DND-41 (cell line): Measurements from ENCODE around the gene NTM.

Experiments
- ATAC-seq: fragments of 200-7000 bp; cut with Tn5 transposase; 3 replicates; pipeline ENCODE4 v1.9.1; 2021; ENCODE audit warnings: low read depth; ENCODE audit not compliant: insufficient read depth
- DNase-seq: peaks from one replicate; pipeline ENCODE4 v3.0.0-alpha.2; 2020
- H2AFZ ChIP-seq: 2 replicates; pipeline ENCODE4 v1.6.0; 2012; ENCODE audit warnings: low read depth, low read length
- H3K27ac ChIP-seq: 2 replicates; pipeline ENCODE4 v1.5.1; 2012; ENCODE audit warnings: low read length, inconsistent platforms
- H3K27me3 ChIP-seq: fragments of 200-600 bp; sonication (generic); 2 replicates; pipeline ENCODE4 v1.6.0; 2012; ENCODE audit warnings: low read length, mild to moderate bottlenecking, inconsistent platforms; ENCODE audit not compliant: insufficient read depth, poor library complexity
- H3K36me3 ChIP-seq: 2 replicates; pipeline ENCODE4 v1.5.1; 2012; ENCODE audit warnings: low read length, inconsistent platforms; ENCODE audit not compliant: insufficient read depth
- H3K4me1 ChIP-seq: 2 replicates; pipeline ENCODE4 v1.5.1; 2012; ENCODE audit warnings: mild to moderate bottlenecking, low read length; ENCODE audit not compliant: insufficient read depth
- H3K4me2 ChIP-seq: 2 replicates; pipeline ENCODE4 v1.6.0; 2012; ENCODE audit warnings: mild to moderate bottlenecking, moderate library complexity, low read length, inconsistent platforms; ENCODE audit not compliant: insufficient read depth
- H3K4me3 ChIP-seq, 2 experiments: fragments of 200-600 bp in 1 of 2; shearing (Covaris generic) in 1 of 2; 2 replicates each; pipeline ENCODE4 v1.5.1; 2012 to 2016; ENCODE audit warnings: inconsistent platforms in 2 of 2, low read length in 2 of 2, mild to moderate bottlenecking in 2 of 2, low read depth in 1 of 2, moderate library complexity in 1 of 2
- H3K79me2 ChIP-seq: 2 replicates; pipeline ENCODE4 v1.6.0; 2012; ENCODE audit warnings: low read length, inconsistent platforms; ENCODE audit not compliant: insufficient read depth
- H3K9ac ChIP-seq: 2 replicates; pipeline ENCODE4 v1.6.0; 2012; ENCODE audit warnings: low read depth, mild to moderate bottlenecking, inconsistent platforms, low read length, moderate library complexity
- H3K9me3 ChIP-seq: 2 replicates; pipeline ENCODE4 v1.5.1; 2012; ENCODE audit warnings: low read length, moderate library complexity, mild to moderate bottlenecking, inconsistent platforms; ENCODE audit not compliant: insufficient read depth, severe bottlenecking
- H4K20me1 ChIP-seq: 2 replicates; pipeline ENCODE4 v1.6.0; 2012; ENCODE audit warnings: low read length; ENCODE audit not compliant: insufficient read depth
- EZH2 ChIP-seq: IDR thresholded peaks from 3 replicates; pipeline ENCODE4 v1.6.1; 2012; ENCODE audit warnings: borderline replicate concordance, low read depth, mild to moderate bottlenecking, moderate library complexity, low read length, inconsistent platforms; ENCODE audit not compliant: severe bottlenecking
- TF ChIP-seq, protein P1 (sequence below): IDR thresholded peaks from 2 replicates; pipeline ENCODE4 v1.5.1; 2012; ENCODE audit warnings: borderline replicate concordance, low read length, moderate library complexity, mild to moderate bottlenecking; ENCODE audit not compliant: poor library complexity, severe bottlenecking; ENCODE audit errors: extremely low read depth

The NTM gene

DNA sequence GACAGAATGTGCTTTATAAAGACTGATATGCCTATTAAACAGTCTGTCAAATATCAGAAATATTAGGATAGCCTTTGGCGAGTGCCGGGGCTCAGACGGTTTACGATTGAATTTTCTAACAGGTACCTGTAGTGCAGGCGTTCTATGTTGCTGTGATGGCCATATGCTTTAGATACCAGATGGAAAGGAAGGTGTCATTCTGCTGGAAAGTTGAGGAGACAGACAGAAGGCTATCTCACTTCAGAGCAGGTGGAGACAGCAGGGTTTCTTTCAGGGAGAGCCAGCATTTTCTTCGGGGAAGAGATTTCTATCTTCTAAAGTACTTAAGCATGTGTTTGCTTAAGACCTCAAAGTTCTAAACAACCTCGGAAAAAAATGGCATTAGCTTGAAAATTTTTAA lies 415.4 kb downstream of the NTM start:
- Histone ChIP-seq H3K27ac (no peak overlapping the region), H4K20me1 (no peaks in the 10 kb centered on the region), H3K9ac (no peak overlapping the region), H3K4me1 (no peaks in the 10 kb centered on the region), H3K27me3 (peaks cover 7% of the 10 kb centered on the region), H2AFZ (no peak overlapping the region), H3K4me3 (no peak overlapping the region), H3K36me3 (no peaks in the 10 kb centered on the region), H3K79me2 (no peaks in the 10 kb centered on the region), H3K9me3 (no peaks in the 10 kb centered on the region), H3K4me2 (no peak overlapping the region)
- no peak for DNase-seq
- no peak for ATAC-seq
- TF ChIP-seq, protein P1, sequence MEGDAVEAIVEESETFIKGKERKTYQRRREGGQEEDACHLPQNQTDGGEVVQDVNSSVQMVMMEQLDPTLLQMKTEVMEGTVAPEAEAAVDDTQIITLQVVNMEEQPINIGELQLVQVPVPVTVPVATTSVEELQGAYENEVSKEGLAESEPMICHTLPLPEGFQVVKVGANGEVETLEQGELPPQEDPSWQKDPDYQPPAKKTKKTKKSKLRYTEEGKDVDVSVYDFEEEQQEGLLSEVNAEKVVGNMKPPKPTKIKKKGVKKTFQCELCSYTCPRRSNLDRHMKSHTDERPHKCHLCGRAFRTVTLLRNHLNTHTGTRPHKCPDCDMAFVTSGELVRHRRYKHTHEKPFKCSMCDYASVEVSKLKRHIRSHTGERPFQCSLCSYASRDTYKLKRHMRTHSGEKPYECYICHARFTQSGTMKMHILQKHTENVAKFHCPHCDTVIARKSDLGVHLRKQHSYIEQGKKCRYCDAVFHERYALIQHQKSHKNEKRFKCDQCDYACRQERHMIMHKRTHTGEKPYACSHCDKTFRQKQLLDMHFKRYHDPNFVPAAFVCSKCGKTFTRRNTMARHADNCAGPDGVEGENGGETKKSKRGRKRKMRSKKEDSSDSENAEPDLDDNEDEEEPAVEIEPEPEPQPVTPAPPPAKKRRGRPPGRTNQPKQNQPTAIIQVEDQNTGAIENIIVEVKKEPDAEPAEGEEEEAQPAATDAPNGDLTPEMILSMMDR = no peak
- TF ChIP-seq EZH2 = no peak

DNA sequence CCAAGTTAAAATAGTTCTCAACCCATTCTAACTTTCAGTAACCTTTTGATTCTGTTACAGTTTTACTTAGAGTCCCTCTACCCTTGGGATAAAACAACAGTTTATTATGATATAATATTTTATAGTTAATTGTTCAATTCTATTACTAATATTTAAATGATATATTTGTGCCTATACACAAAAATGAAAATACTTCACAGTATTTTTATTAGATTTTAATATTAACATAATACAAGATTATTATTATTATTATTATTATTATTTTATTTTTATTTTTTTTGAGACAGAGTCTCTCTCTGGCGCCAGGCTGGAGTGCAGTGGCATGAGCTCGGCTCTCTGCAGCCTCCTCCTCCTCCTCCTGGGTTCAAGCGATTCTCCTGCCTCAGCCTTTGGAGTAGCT lies 416.7 kb downstream of the NTM start:
- peaks cover 12% of the 10 kb centered on the region for H3K27me3 ChIP-seq
- no peaks in the 10 kb centered on the region for H3K4me1 ChIP-seq
- no peak for TF ChIP-seq EZH2
- TF ChIP-seq, protein P1 = no peak
- no peak overlapping the region for H2AFZ ChIP-seq
- no peaks in the 10 kb centered on the region for H4K20me1 ChIP-seq
- no peak overlapping the region for H3K4me2 ChIP-seq
- no peak for DNase-seq
- H3K36me3 ChIP-seq = no peaks in the 10 kb centered on the region
- H3K27ac ChIP-seq = no peak overlapping the region
- no peaks in the 10 kb centered on the region for H3K9me3 ChIP-seq
- H3K9ac ChIP-seq = no peak overlapping the region
- ATAC-seq = no peak
- no peaks in the 10 kb centered on the region for H3K79me2 ChIP-seq
- no peak overlapping the region for H3K4me3 ChIP-seq

DNA sequence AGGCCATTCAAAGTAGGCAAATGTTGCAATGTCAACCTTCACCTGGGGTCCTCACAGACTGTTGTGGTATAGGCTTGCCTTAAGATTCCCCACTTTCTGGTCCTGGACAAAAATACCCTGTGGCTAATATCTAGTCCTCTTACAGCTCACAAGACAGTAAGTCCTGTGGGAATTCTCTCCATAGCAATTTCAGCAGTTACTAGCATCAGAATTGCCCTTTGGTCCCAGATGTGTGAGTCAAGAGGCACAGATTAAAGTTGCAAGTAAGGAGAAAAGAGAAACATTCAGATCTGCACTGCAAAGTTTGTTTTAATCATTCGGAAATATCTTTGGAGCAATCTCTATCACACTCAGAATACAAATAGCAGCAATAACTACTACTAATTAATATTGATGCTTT lies 420.2 kb downstream of the NTM start:
- Histone ChIP-seq H3K4me1 (no peaks in the 10 kb centered on the region), H3K4me3 (no peak overlapping the region), H3K9ac (no peak overlapping the region), H3K27me3 (peaks cover 21% of the 10 kb centered on the region), H3K36me3 (no peaks in the 10 kb centered on the region), H3K79me2 (no peaks in the 10 kb centered on the region), H2AFZ (no peak overlapping the region), H3K27ac (no peak overlapping the region), H4K20me1 (no peaks in the 10 kb centered on the region), H3K9me3 (no peaks in the 10 kb centered on the region), H3K4me2 (no peak overlapping the region)
- no peak for DNase-seq
- TF ChIP-seq, protein P1 = no peak
- no peak for TF ChIP-seq EZH2
- no peak for ATAC-seq

DNA sequence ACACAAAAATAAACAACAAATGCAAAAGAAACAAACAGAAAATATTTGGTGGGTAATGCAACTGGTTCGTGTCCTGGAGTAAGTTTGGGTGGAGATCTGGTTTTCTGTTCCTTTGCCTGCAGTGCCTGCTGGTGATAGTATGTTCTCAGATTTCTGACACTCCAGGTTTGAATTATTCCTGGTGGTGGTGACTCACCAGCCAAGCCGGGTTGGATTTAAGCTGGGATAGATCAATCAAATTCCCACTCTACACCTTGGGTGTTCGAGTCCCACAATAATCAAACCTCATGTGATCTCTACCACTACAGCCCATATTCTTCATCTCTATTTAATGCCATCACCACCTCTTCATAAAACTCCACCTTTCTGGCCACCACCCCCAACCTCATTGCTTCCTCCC lies 421.8 kb downstream of the NTM start:
- H3K4me3 ChIP-seq = no peak overlapping the region
- no peaks in the 10 kb centered on the region for H4K20me1 ChIP-seq
- TF ChIP-seq, protein P1 = no peak
- no peak for TF ChIP-seq EZH2
- DNase-seq = no peak
- H3K36me3 ChIP-seq = no peaks in the 10 kb centered on the region
- no peak overlapping the region for H3K27ac ChIP-seq
- H3K4me1 ChIP-seq = no peaks in the 10 kb centered on the region
- H2AFZ ChIP-seq = no peak overlapping the region
- no peak overlapping the region for H3K4me2 ChIP-seq
- ATAC-seq = no peak
- H3K79me2 ChIP-seq = no peaks in the 10 kb centered on the region
- H3K9me3 ChIP-seq = no peaks in the 10 kb centered on the region
- H3K27me3 ChIP-seq = peaks cover 21% of the 10 kb centered on the region
- H3K9ac ChIP-seq = no peak overlapping the region
